TTC549 (cell line): ENCODE results near the gene SERPINB5.

Experiments
- FAIRE-seq: peaks from 2 replicates; lab custom pipeline; 2012; peaks lifted over from hg19 to GRCh38; lab: Jason Lieb, UNC

SERPINB5 gene

GRCh38 chr18:63468575-63468974, 8.2 kb upstream of the SERPINB5 start:
- no peak for FAIRE-seq

GRCh38 chr18:63470751-63471150, 6.0 kb upstream of the SERPINB5 start:
- FAIRE-seq, result no peak

GRCh38 chr18:63472380-63472779, 4.4 kb upstream of the SERPINB5 start:
- FAIRE-seq, result no peak

- FAIRE-seq, result no peak
These were observed 442 bp downstream of the SERPINB5 start for GRCh38 chr18:63477200-63477599.

GRCh38 chr18:63477968-63478367, 1.2 kb downstream of the SERPINB5 start:
- no peak for FAIRE-seq

- FAIRE-seq, result no peak
These were observed 3.1 kb downstream of the SERPINB5 start for GRCh38 chr18:63479826-63480225.

- FAIRE-seq, result no peak
These were observed 3.7 kb downstream of the SERPINB5 start for GRCh38 chr18:63480476-63480875.

- no peak for FAIRE-seq
These were observed 4.2 kb downstream of the SERPINB5 start for GRCh38 chr18:63480915-63481314.

GRCh38 chr18:63487676-63488075, 10.9 kb downstream of the SERPINB5 start:
- FAIRE-seq, result no peak

GRCh38 chr18:63488160-63488559, 11.4 kb downstream of the SERPINB5 start:
- no peak for FAIRE-seq

GRCh38 chr18:63492851-63493250, 16.1 kb downstream of the SERPINB5 start:
- no peak for FAIRE-seq

GRCh38 chr18:63495675-63496074, 18.9 kb downstream of the SERPINB5 start:
- FAIRE-seq, result no peak

GRCh38 chr18:63505566-63506335, 29.0 kb downstream of the SERPINB5 start:
- no peak for FAIRE-seq

- no peak for FAIRE-seq
These were observed 29.5 kb downstream of the SERPINB5 start for GRCh38 chr18:63506336-63506646.

GRCh38 chr18:63508596-63508995, 31.8 kb downstream of the SERPINB5 start:
- FAIRE-seq, result no peak

- FAIRE-seq, result no peak
These were observed 34.5 kb downstream of the SERPINB5 start for GRCh38 chr18:63511285-63511684.

GRCh38 chr18:63514326-63514725, 37.6 kb downstream of the SERPINB5 start:
- FAIRE-seq, result no peak

- no peak for FAIRE-seq
These were observed 38.3 kb downstream of the SERPINB5 start for GRCh38 chr18:63514888-63515678.

- no peak for FAIRE-seq
These were observed 39.0 kb downstream of the SERPINB5 start for GRCh38 chr18:63515801-63516200.

- peak; percentile 48 for FAIRE-seq
These were observed 41.6 kb downstream of the SERPINB5 start for GRCh38 chr18:63518178-63519012.

GRCh38 chr18:63520053-63520685, 43.4 kb downstream of the SERPINB5 start:
- FAIRE-seq, result no peak

GRCh38 chr18:63523660-63524059, 46.9 kb downstream of the SERPINB5 start:
- no peak for FAIRE-seq
